MCF 10A (cell line): ENCODE results near the gene DCTN3. TPM values are rescaled to one million over a fixed set of nuclear protein-coding genes. Genes with fewer than 3 reads are reported as not detected.

Experiments
- BruUV-seq: library from RNA; stranded (reverse); fragments of 400-500 nt; replicated peaks from 2 replicates; lab custom pipeline; 2021; lab: Mats Ljungman, UMichigan
- CTCF ChIA-PET: fragments of 300-600 bp; sonication (Branson Sonifier 250); formaldehyde crosslinking; extraction: SDS; loops from one replicate; lab custom pipeline; 2021; ENCODE audit warnings: antibody characterized with exemption, inconsistent platforms; lab: Yijun Ruan, JAX
- POLR2A ChIA-PET: fragments of 300-600, 350-650 bp; sonication (Branson Sonifier 250); formaldehyde crosslinking; extraction: SDS; loops from one replicate; lab custom pipeline; 2020; ENCODE audit warnings: antibody characterized with exemption, inconsistent platforms; lab: Yijun Ruan, JAX
- DNase-seq: peaks from one replicate; pipeline ENCODE4 v3.0.0-alpha.2; 2018; ENCODE audit not compliant: unreplicated experiment
- H3K27ac Mint-ChIP-seq: one replicate; pipeline ENCODE4 v1.8.0; 2022; ENCODE audit warnings: mild to moderate bottlenecking, low read depth, mixed read lengths; ENCODE audit not compliant: unreplicated experiment
- H3K27me3 Mint-ChIP-seq: one replicate; pipeline ENCODE4 v1.8.0; 2022; ENCODE audit warnings: mixed read lengths; ENCODE audit not compliant: insufficient read depth, unreplicated experiment
- H3K36me3 Mint-ChIP-seq: one replicate; pipeline ENCODE4 v1.8.0; 2022; ENCODE audit warnings: mild to moderate bottlenecking, moderate library complexity, mixed read lengths; ENCODE audit not compliant: insufficient read depth, unreplicated experiment
- H3K4me1 Mint-ChIP-seq: one replicate; pipeline ENCODE4 v1.8.0; 2022; ENCODE audit warnings: mixed read lengths; ENCODE audit not compliant: insufficient read depth, unreplicated experiment
- H3K4me3 Mint-ChIP-seq: one replicate; pipeline ENCODE4 v1.8.0; 2022; ENCODE audit warnings: mild to moderate bottlenecking, moderate library complexity, mixed read lengths; ENCODE audit not compliant: unreplicated experiment
- H3K9me3 Mint-ChIP-seq: one replicate; pipeline ENCODE4 v1.8.0; 2022; ENCODE audit warnings: mixed read lengths; ENCODE audit not compliant: unreplicated experiment
- CTCF ChIP-seq: fragments of 200-600 bp; IDR thresholded peaks from one replicate; pipeline ENCODE4 v1.8.0; 2022; ENCODE audit warnings: antibody characterized with exemption, mild to moderate bottlenecking; ENCODE audit not compliant: unreplicated experiment
- intact Hi-C: fragments of 100-400 bp; cut with micrococcal nuclease; formaldehyde crosslinking; loops from 2 replicates; pipeline ENCODE4 v1.14.1; 2022
- total RNA-seq: library from RNA; stranded (reverse); gene quantifications from 2 replicates; pipeline ENCODE4 v1.2.3, GENCODE V29; 2022

Gene DCTN3
- total RNA-seq, 1 experiment from 2014 or later = 88.5 TPM

GRCh38 chr9:34577400-34578240 lies 42.7 kb downstream of the DCTN3 start:
- Mint-ChIP-seq H3K4me3 (no peak overlapping the region), H3K4me1 (no peaks in the 10 kb centered on the region), H3K9me3 (no peaks in the 10 kb centered on the region), H3K27ac (no peak overlapping the region), H3K36me3 (no peaks in the 10 kb centered on the region), H3K27me3 (peaks cover 44% of the 10 kb centered on the region)
- no peak for DNase-seq
- ChIA-PET POLR2A (no interaction called here), CTCF (interaction anchor here (1.1 to 2.7 kb wide), 2 partner anchors 14 to 77 kb away, joined by 4 to 13 read pairs; no protein-coding TSS in a partner anchor)
- intact Hi-C loops = no loop called here
- no TSS peak for BruUV-seq
- no peak for TF ChIP-seq CTCF

- Mint-ChIP-seq H3K36me3 (no peaks in the 10 kb centered on the region), H3K9me3 (no peaks in the 10 kb centered on the region), H3K27me3 (peaks cover 44% of the 10 kb centered on the region), H3K4me1 (no peaks in the 10 kb centered on the region), H3K4me3 (no peak overlapping the region), H3K27ac (no peak overlapping the region)
- intact Hi-C loops = no loop called here
- no peak for DNase-seq
- no peak for TF ChIP-seq CTCF
- BruUV-seq = no TSS peak
- ChIA-PET CTCF (interaction anchor here (0.8 to 2.7 kb wide), 4 partner anchors 15 to 76 kb away, joined by 3 to 13 read pairs (median 4); partner anchors contain the start of gene RPP25L), POLR2A (interaction anchor here (0.6 kb wide), 2 partner anchors 25 to 44 kb away, joined by 3 read pairs; partner anchors contain the start of gene DCTN3)
Observed at GRCh38 chr9:34576597-34577399, 43.5 kb downstream of the DCTN3 start.

- Mint-ChIP-seq H3K4me1 (no peaks in the 10 kb centered on the region), H3K27ac (no peak overlapping the region), H3K4me3 (no peak overlapping the region), H3K27me3 (peaks cover 44% of the 10 kb centered on the region), H3K36me3 (no peaks in the 10 kb centered on the region), H3K9me3 (no peaks in the 10 kb centered on the region)
- ChIA-PET CTCF (interaction anchor here (0.6 to 2.7 kb wide), 5 partner anchors 16 to 172 kb away, joined by 3 to 13 read pairs (median 4); partner anchors contain the start of gene RPP25L), POLR2A (interaction anchor here (0.6 kb wide), 1 partner anchor 24 kb away, joined by 3 read pairs; no protein-coding TSS in a partner anchor)
- BruUV-seq = no TSS peak
- DNase-seq = no peak
- intact Hi-C loops = no loop called here
- no peak for TF ChIP-seq CTCF
Observed at GRCh38 chr9:34575862-34576596, 44.3 kb downstream of the DCTN3 start.
